CD4-positive, alpha-beta memory T cell (primary cell): Measurements from ENCODE around the gene SOX18. TPM values are rescaled to one million over a fixed set of nuclear protein-coding genes. Genes with fewer than 3 reads are reported as not detected.
A peak's percentile ranks its signal among the peaks of the same experiment; 100 is the strongest.

ENCODE experiments used
- CTCF ChIA-PET: fragments of 350-600 bp; sonication (Branson Sonifier 250); formaldehyde crosslinking; loops from one replicate; lab custom pipeline; 2021; ENCODE audit warnings: inconsistent platforms; ENCODE audit not compliant: partially characterized antibody; lab: Charles Lee
- POLR2A ChIA-PET: fragments of 350-600 bp; sonication (Branson Sonifier 250); formaldehyde crosslinking; loops from one replicate; lab custom pipeline; 2021; ENCODE audit not compliant: partially characterized antibody; lab: Charles Lee
- DNase-seq, 5 donors: peaks; one replicate each; pipeline versions ENCODE4 v3.0.0 to v3.0.0-alpha.2; 2020 to 2022; ENCODE audit warnings: mixed read lengths in 1 of 5
- H3K27ac ChIP-seq: one replicate; pipeline ENCODE4 v1.7.0; 2013; ENCODE audit warnings: low read depth, low read length
- H3K27me3 ChIP-seq: 2 replicates; pipeline ENCODE4 v1.7.0; 2013; ENCODE audit warnings: mild to moderate bottlenecking, low read length, moderate library complexity; ENCODE audit not compliant: insufficient read depth
- H3K36me3 ChIP-seq: 2 replicates; pipeline ENCODE4 v1.7.0; 2013; ENCODE audit warnings: mild to moderate bottlenecking, low read length, moderate library complexity; ENCODE audit not compliant: insufficient read depth
- H3K4me1 ChIP-seq: 2 replicates; pipeline ENCODE4 v1.7.0; 2013; ENCODE audit warnings: mild to moderate bottlenecking, low read length, moderate library complexity; ENCODE audit not compliant: insufficient read depth
- H3K4me3 ChIP-seq, 2 donors: one replicate each; pipeline ENCODE4 v1.7.0; 2013; ENCODE audit warnings: low read length in 2 of 2, mild to moderate bottlenecking in 1 of 2
- H3K9me3 ChIP-seq, 2 donors: one replicate each; pipeline ENCODE4 v1.7.0; 2013; ENCODE audit warnings: low read length in 2 of 2, control low read depth in 1 of 2; ENCODE audit not compliant: control insufficient read depth in 1 of 2
- H3K27ac Mint-ChIP-seq, 7 donors: one replicate each; pipeline ENCODE4 v1.8.0; 2020 to 2021; ENCODE audit warnings: mixed read lengths in 7 of 7, mild to moderate bottlenecking in 6 of 7, inconsistent platforms in 3 of 7, moderate library complexity in 3 of 7
- H3K27me3 Mint-ChIP-seq, 2 donors: one replicate each; pipeline ENCODE4 v1.8.0; 2020 to 2021; ENCODE audit warnings: mixed read lengths in 2 of 2
- H3K36me3 Mint-ChIP-seq, 2 donors: one replicate each; pipeline ENCODE4 v1.8.0; 2020 to 2021; ENCODE audit warnings: mixed read lengths in 2 of 2, inconsistent platforms in 1 of 2, mild to moderate bottlenecking in 1 of 2
- H3K4me1 Mint-ChIP-seq, 4 donors: one replicate each; pipeline ENCODE4 v1.8.0; 2020 to 2021; ENCODE audit warnings: mixed read lengths in 4 of 4, mild to moderate bottlenecking in 1 of 4
- H3K4me3 Mint-ChIP-seq, 8 donors: one replicate each; pipeline ENCODE4 v1.8.0; 2020 to 2021; ENCODE audit warnings: mixed read lengths in 8 of 8, mild to moderate bottlenecking in 7 of 8, moderate library complexity in 6 of 8, inconsistent platforms in 3 of 8
- H3K9me3 Mint-ChIP-seq, 8 donors: one replicate each; pipeline ENCODE4 v1.8.0; 2020 to 2021; ENCODE audit warnings: mixed read lengths in 8 of 8, mild to moderate bottlenecking in 5 of 8, inconsistent platforms in 3 of 8, moderate library complexity in 1 of 8
- intact Hi-C: fragments of 100-400 bp; cut with micrococcal nuclease; formaldehyde crosslinking; loops from one replicate; pipeline ENCODE4 v1.15.1; 2023
- polyA plus RNA-seq, 2 donors: library from polyadenylated mRNA; unstranded; fragments of 300-500 nt; fragmentation: Illumina TruSeq; gene quantifications; one replicate each; pipeline ENCODE4 v1.2.3, GENCODE V29; 2021
- total RNA-seq, 2 experiments: library from RNA; stranded (reverse); gene quantifications; one replicate each; pipeline ENCODE4 v1.2.3, GENCODE V29; 2021

Gene SOX18
- total and polyA plus RNA-seq, 4 experiments from 2014 or later: not detected

- no peaks in the 10 kb centered on the region for H3K36me3 ChIP-seq
- peaks cover 61% of the 10 kb centered on the region for H3K4me1 ChIP-seq
- no peak overlapping the region for H3K4me3 ChIP-seq
- no peaks in the 10 kb centered on the region for H3K27me3 ChIP-seq
- no peaks in the 10 kb centered on the region for H3K36me3 Mint-ChIP-seq
- intact Hi-C loops: loop anchor here (5.0 kb wide), 1 partner anchor 407 kb away; the partner anchor contains the start of gene RTEL1
- no peak for DNase-seq
- peaks cover 0 to 2% (median 0%) of the 10 kb centered on the region in 8 donors for H3K9me3 Mint-ChIP-seq
- H3K27me3 Mint-ChIP-seq: no peaks in the 10 kb centered on the region
- peak overlapping the region; percentile 80 to 93 (median 88) for H3K4me3 Mint-ChIP-seq
- H3K4me1 Mint-ChIP-seq: peaks cover 21 to 52% (median 35%) of the 10 kb centered on the region in 4 donors
- H3K27ac Mint-ChIP-seq: peak overlapping the region in 6 of 7 donors; percentile 49 to 92 (median 87)
- ChIA-PET POLR2A (interaction anchor here (0.7 to 3.6 kb wide), 5 partner anchors 9 to 84 kb away, joined by 3 to 27 read pairs (median 4); partner anchors contain the start of genes LKAAEAR1 and PRPF6), CTCF (interaction anchor here (1.1 kb wide), 1 partner anchor 26 kb away, joined by 4 read pairs; no protein-coding TSS in a partner anchor)
- H3K27ac ChIP-seq: no peak overlapping the region
- no peaks in the 10 kb centered on the region for H3K9me3 ChIP-seq
These were observed 14.8 kb upstream of the SOX18 start for GRCh38 chr20:64064145-64064698.

- intact Hi-C loops: loop anchor here (1.0 to 5.0 kb wide), 4 partner anchors 15 to 406 kb away; partner anchors contain the start of genes PRPF6, RTEL1 and UCKL1
- Histone ChIP-seq H3K9me3 (no peaks in the 10 kb centered on the region), H3K4me1 (peaks cover 57% of the 10 kb centered on the region), H3K36me3 (no peaks in the 10 kb centered on the region), H3K4me3 (peak overlapping the region in 1 of 2 donors; percentile 57), H3K27me3 (no peaks in the 10 kb centered on the region), H3K27ac (peak overlapping the region; percentile 59)
- peaks cover 21 to 47% (median 35%) of the 10 kb centered on the region in 4 donors for H3K4me1 Mint-ChIP-seq
- no peaks in the 10 kb centered on the region for H3K36me3 Mint-ChIP-seq
- peak overlapping the region; percentile 49 to 92 (median 86) for H3K27ac Mint-ChIP-seq
- DNase-seq: no peak
- H3K4me3 Mint-ChIP-seq: peak overlapping the region; percentile 80 to 93 (median 88)
- no peaks in the 10 kb centered on the region for H3K27me3 Mint-ChIP-seq
- H3K9me3 Mint-ChIP-seq: peaks cover 0 to 2% (median 0%) of the 10 kb centered on the region in 8 donors
- CTCF ChIA-PET: interaction anchor here (1.0 to 11.2 kb wide), 4 partner anchors 24 to 201 kb away, joined by 3 to 133 read pairs (median 25); partner anchors contain the start of genes C20orf204, PRPF6 and SAMD10
- POLR2A ChIA-PET: interaction anchor here (1.0 to 3.6 kb wide), 11 partner anchors 10 to 107 kb away, joined by 3 to 29 read pairs (median 5); partner anchors contain the start of genes OPRL1, PRPF6, RGS19 and UCKL1
These were observed 14.1 kb upstream of the SOX18 start for GRCh38 chr20:64063389-64064144.

GRCh38 chr20:64062596-64063388 lies 13.4 kb upstream of the SOX18 start, which contains the start of gene TCEA2:
TCEA2 (plus strand) TSS chr20:64063198; CDS start chr20:64063313, 115 bp downstream.
- intact Hi-C loops: loop anchor here (1.0 to 5.0 kb wide), 4 partner anchors 16 to 405 kb away; partner anchors contain the start of genes PRPF6, RTEL1 and UCKL1

DNA sequence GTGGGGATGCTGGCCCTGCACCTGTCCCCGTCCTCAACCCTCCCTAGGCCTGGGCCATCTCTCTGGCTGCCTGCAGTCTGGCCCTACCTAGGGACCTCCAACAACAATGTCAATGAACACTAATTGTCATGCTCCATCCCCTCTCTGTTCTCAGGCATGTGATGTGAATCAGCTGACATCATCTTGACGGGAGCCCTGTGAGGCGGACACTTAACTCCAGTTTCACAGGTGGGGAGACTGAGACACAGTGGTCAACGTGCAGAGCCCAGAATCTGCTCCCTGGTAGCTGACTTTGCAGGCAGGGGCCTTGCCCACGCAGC lies 12.8 kb upstream of the SOX18 start:
- peaks cover 20 to 48% (median 36%) of the 10 kb centered on the region in 4 donors for H3K4me1 Mint-ChIP-seq
- H3K36me3 Mint-ChIP-seq: no peaks in the 10 kb centered on the region
- H3K4me3 Mint-ChIP-seq: peak overlapping the region in 2 of 8 donors; percentile 62 to 71
- Histone ChIP-seq H3K27me3 (no peaks in the 10 kb centered on the region), H3K36me3 (no peaks in the 10 kb centered on the region), H3K9me3 (no peaks in the 10 kb centered on the region), H3K4me3 (no peak overlapping the region), H3K27ac (peak overlapping the region; percentile 59), H3K4me1 (peaks cover 58% of the 10 kb centered on the region)
- intact Hi-C loops: loop anchor here (5.0 kb wide), 1 partner anchor 405 kb away; the partner anchor contains the start of gene RTEL1
- CTCF ChIA-PET: interaction anchor here (0.6 to 11.2 kb wide), 6 partner anchors 9 to 200 kb away, joined by 3 to 133 read pairs (median 3); partner anchors contain the start of genes C20orf204, OPRL1, PRPF6 and RGS19
- no peak for DNase-seq
- no peaks in the 10 kb centered on the region for H3K27me3 Mint-ChIP-seq
- peaks cover 0 to 2% (median 0%) of the 10 kb centered on the region in 8 donors for H3K9me3 Mint-ChIP-seq
- H3K27ac Mint-ChIP-seq: peak overlapping the region in 3 of 7 donors; percentile 48 to 72 (median 57)
- POLR2A ChIA-PET: interaction anchor here (0.9 to 2.3 kb wide), 11 partner anchors 9 to 524 kb away, joined by 3 to 29 read pairs (median 5); partner anchors contain the start of genes LIME1, LKAAEAR1, OPRL1 and PRPF6

More at GRCh38 chr20:64062596-64063388, 13.4 kb upstream of the SOX18 start, which contains the start of gene TCEA2:
- Mint-ChIP-seq H3K9me3 (peaks cover 0 to 2% (median 0%) of the 10 kb centered on the region in 8 donors), H3K27ac (peak within 1 kb of the TSS; percentile 50 to 92 (median 86)), H3K4me1 (peaks cover 21 to 47% (median 35%) of the 10 kb centered on the region in 4 donors), H3K36me3 (no peaks in the 10 kb centered on the region), H3K4me3 (peak within 1 kb of the TSS; percentile 80 to 93 (median 88)), H3K27me3 (no peaks in the 10 kb centered on the region)
- Histone ChIP-seq H3K4me1 (peaks cover 57% of the 10 kb centered on the region), H3K36me3 (no peaks in the 10 kb centered on the region), H3K4me3 (peak within 1 kb of the TSS; percentile 42 to 57), H3K27ac (peak within 1 kb of the TSS; percentile 59), H3K27me3 (no peaks in the 10 kb centered on the region), H3K9me3 (no peaks in the 10 kb centered on the region)
- POLR2A ChIA-PET: interaction anchor here (0.9 to 2.3 kb wide), 11 partner anchors 10 to 525 kb away, joined by 3 to 29 read pairs (median 5); partner anchors contain the start of genes LIME1, LKAAEAR1, OPRL1 and PRPF6
- peak; percentile 90 to 91 (median 90) for DNase-seq
- CTCF ChIA-PET: interaction anchor here (0.6 to 11.2 kb wide), 5 partner anchors 16 to 200 kb away, joined by 3 to 133 read pairs (median 3); partner anchors contain the start of genes C20orf204, OPRL1, PRPF6 and RGS19

- intact Hi-C loops: no loop called here
- H3K27ac Mint-ChIP-seq: no peak overlapping the region
- H3K27me3 Mint-ChIP-seq: peaks cover 2 to 9% of the 10 kb centered on the region in 2 donors
- Histone ChIP-seq H3K27me3 (no peaks in the 10 kb centered on the region), H3K4me1 (peaks cover 28% of the 10 kb centered on the region), H3K36me3 (no peaks in the 10 kb centered on the region), H3K9me3 (no peaks in the 10 kb centered on the region), H3K4me3 (no peak overlapping the region), H3K27ac (no peak overlapping the region)
- no peaks in the 10 kb centered on the region for H3K36me3 Mint-ChIP-seq
- no peak for DNase-seq
- peaks cover 1 to 21% (median 10%) of the 10 kb centered on the region in 4 donors for H3K4me1 Mint-ChIP-seq
- H3K9me3 Mint-ChIP-seq: no peaks in the 10 kb centered on the region
- peak overlapping the region in 1 of 8 donors; percentile 35 for H3K4me3 Mint-ChIP-seq
- POLR2A ChIA-PET: interaction anchor here (1.1 to 1.4 kb wide), 2 partner anchors 19 to 26 kb away, joined by 3 read pairs; partner anchors contain the start of gene LKAAEAR1
- CTCF ChIA-PET: interaction anchor here (2.3 to 11.2 kb wide), 3 partner anchors 19 to 85 kb away, joined by 6 to 133 read pairs (median 47); partner anchors contain the start of genes C20orf204, PRPF6 and SAMD10
These were observed 9.1 kb upstream of the SOX18 start for GRCh38 chr20:64058536-64058935.
